ENCODE results near the gene CAMTA1.

Gene CAMTA1

GRCh38 chr1:7015022-7015421 lies 229.8 kb downstream of the CAMTA1 start:
- no peaks in the 10 kb centered on the region for H3K36me3 ChIP-seq (ENCODE audit: control insufficient read depth in 1 of 2, insufficient read depth in 2 of 2, low read length in 2 of 2)
- H3K4me1 ChIP-seq (ENCODE audit: control insufficient read depth in 1 of 2, insufficient read depth in 2 of 2, low read length in 2 of 2) = no peaks in the 10 kb centered on the region
- no peak overlapping the region for H3K4me3 ChIP-seq (ENCODE audit: low read depth in 1 of 2, low read length in 2 of 2)
- H3K27ac ChIP-seq (ENCODE audit: low read length) = no peak overlapping the region
- H3K9me3 ChIP-seq (ENCODE audit: control insufficient read depth in 1 of 2, low read length in 2 of 2) = no peaks in the 10 kb centered on the region
- H3K27me3 ChIP-seq (ENCODE audit: low read depth, low read length) = no peaks in the 10 kb centered on the region

GRCh38 chr1:7018351-7018750 lies 233.1 kb downstream of the CAMTA1 start:
- H3K27me3 ChIP-seq (ENCODE audit: low read depth, low read length) = no peaks in the 10 kb centered on the region
- H3K4me1 ChIP-seq (ENCODE audit: control insufficient read depth in 1 of 2, insufficient read depth in 2 of 2, low read length in 2 of 2) = no peaks in the 10 kb centered on the region
- no peaks in the 10 kb centered on the region for H3K36me3 ChIP-seq (ENCODE audit: control insufficient read depth in 1 of 2, insufficient read depth in 2 of 2, low read length in 2 of 2)
- H3K27ac ChIP-seq (ENCODE audit: low read length) = no peak overlapping the region
- H3K4me3 ChIP-seq (ENCODE audit: low read depth in 1 of 2, low read length in 2 of 2) = no peak overlapping the region
- H3K9me3 ChIP-seq (ENCODE audit: control insufficient read depth in 1 of 2, low read length in 2 of 2) = no peaks in the 10 kb centered on the region

GRCh38 chr1:7018826-7019225 lies 233.6 kb downstream of the CAMTA1 start:
- Histone ChIP-seq H3K4me3 (ENCODE audit: low read depth in 1 of 2, low read length in 2 of 2) (no peak overlapping the region), H3K9me3 (ENCODE audit: control insufficient read depth in 1 of 2, low read length in 2 of 2) (no peaks in the 10 kb centered on the region), H3K27ac (ENCODE audit: low read length) (no peak overlapping the region), H3K27me3 (ENCODE audit: low read depth, low read length) (no peaks in the 10 kb centered on the region), H3K36me3 (ENCODE audit: control insufficient read depth in 1 of 2, insufficient read depth in 2 of 2, low read length in 2 of 2) (no peaks in the 10 kb centered on the region), H3K4me1 (ENCODE audit: control insufficient read depth in 1 of 2, insufficient read depth in 2 of 2, low read length in 2 of 2) (no peaks in the 10 kb centered on the region)

GRCh38 chr1:7019510-7019909 lies 234.3 kb downstream of the CAMTA1 start:
- H3K4me3 ChIP-seq (ENCODE audit: low read depth in 1 of 2, low read length in 2 of 2) = no peak overlapping the region

GRCh38 chr1:7022058-7022457 lies 236.8 kb downstream of the CAMTA1 start:
- H3K27ac ChIP-seq (ENCODE audit: low read length) = no peak overlapping the region
- no peaks in the 10 kb centered on the region for H3K9me3 ChIP-seq (ENCODE audit: control insufficient read depth in 1 of 2, low read length in 2 of 2)
- H3K27me3 ChIP-seq (ENCODE audit: low read depth, low read length) = no peaks in the 10 kb centered on the region
- no peaks in the 10 kb centered on the region for H3K4me1 ChIP-seq (ENCODE audit: control insufficient read depth in 1 of 2, insufficient read depth in 2 of 2, low read length in 2 of 2)
- no peak overlapping the region for H3K4me3 ChIP-seq (ENCODE audit: low read depth in 1 of 2, low read length in 2 of 2)
- H3K36me3 ChIP-seq (ENCODE audit: control insufficient read depth in 1 of 2, insufficient read depth in 2 of 2, low read length in 2 of 2) = no peaks in the 10 kb centered on the region

More at GRCh38 chr1:7019510-7019909, 234.3 kb downstream of the CAMTA1 start:
- H3K27ac ChIP-seq (ENCODE audit: low read length) = no peak overlapping the region
- H3K27me3 ChIP-seq (ENCODE audit: low read depth, low read length) = no peaks in the 10 kb centered on the region
- H3K4me1 ChIP-seq (ENCODE audit: control insufficient read depth in 1 of 2, insufficient read depth in 2 of 2, low read length in 2 of 2) = no peaks in the 10 kb centered on the region
- H3K9me3 ChIP-seq (ENCODE audit: control insufficient read depth in 1 of 2, low read length in 2 of 2) = no peaks in the 10 kb centered on the region
- H3K36me3 ChIP-seq (ENCODE audit: control insufficient read depth in 1 of 2, insufficient read depth in 2 of 2, low read length in 2 of 2) = no peaks in the 10 kb centered on the region

GRCh38 chr1:7025013-7025412 lies 239.8 kb downstream of the CAMTA1 start:
- Histone ChIP-seq H3K4me1 (ENCODE audit: control insufficient read depth in 1 of 2, insufficient read depth in 2 of 2, low read length in 2 of 2) (no peaks in the 10 kb centered on the region), H3K27ac (ENCODE audit: low read length) (no peak overlapping the region), H3K4me3 (ENCODE audit: low read depth in 1 of 2, low read length in 2 of 2) (no peak overlapping the region), H3K27me3 (ENCODE audit: low read depth, low read length) (no peaks in the 10 kb centered on the region), H3K36me3 (ENCODE audit: control insufficient read depth in 1 of 2, insufficient read depth in 2 of 2, low read length in 2 of 2) (no peaks in the 10 kb centered on the region), H3K9me3 (ENCODE audit: control insufficient read depth in 1 of 2, low read length in 2 of 2) (no peaks in the 10 kb centered on the region)

- Histone ChIP-seq H3K27ac (ENCODE audit: low read length) (no peak overlapping the region), H3K9me3 (ENCODE audit: control insufficient read depth in 1 of 2, low read length in 2 of 2) (no peaks in the 10 kb centered on the region), H3K36me3 (ENCODE audit: control insufficient read depth in 1 of 2, insufficient read depth in 2 of 2, low read length in 2 of 2) (no peaks in the 10 kb centered on the region), H3K4me1 (ENCODE audit: control insufficient read depth in 1 of 2, insufficient read depth in 2 of 2, low read length in 2 of 2) (no peaks in the 10 kb centered on the region), H3K27me3 (ENCODE audit: low read depth, low read length) (no peaks in the 10 kb centered on the region), H3K4me3 (ENCODE audit: low read depth in 1 of 2, low read length in 2 of 2) (no peak overlapping the region)
These were observed 240.9 kb downstream of the CAMTA1 start for GRCh38 chr1:7026169-7026568.

GRCh38 chr1:7032992-7033391 lies 247.7 kb downstream of the CAMTA1 start:
- Histone ChIP-seq H3K27ac (ENCODE audit: low read length) (no peak overlapping the region), H3K27me3 (ENCODE audit: low read depth, low read length) (no peaks in the 10 kb centered on the region), H3K9me3 (ENCODE audit: control insufficient read depth in 1 of 2, low read length in 2 of 2) (peaks cover 0 to 6% of the 10 kb centered on the region in 2 donors), H3K36me3 (ENCODE audit: control insufficient read depth in 1 of 2, insufficient read depth in 2 of 2, low read length in 2 of 2) (no peaks in the 10 kb centered on the region), H3K4me1 (ENCODE audit: control insufficient read depth in 1 of 2, insufficient read depth in 2 of 2, low read length in 2 of 2) (no peaks in the 10 kb centered on the region), H3K4me3 (ENCODE audit: low read depth in 1 of 2, low read length in 2 of 2) (no peak overlapping the region)

- Histone ChIP-seq H3K4me1 (ENCODE audit: control insufficient read depth in 1 of 2, insufficient read depth in 2 of 2, low read length in 2 of 2) (no peaks in the 10 kb centered on the region), H3K27me3 (ENCODE audit: low read depth, low read length) (no peaks in the 10 kb centered on the region), H3K9me3 (ENCODE audit: control insufficient read depth in 1 of 2, low read length in 2 of 2) (peaks cover 0 to 6% of the 10 kb centered on the region in 2 donors), H3K4me3 (ENCODE audit: low read depth in 1 of 2, low read length in 2 of 2) (no peak overlapping the region), H3K36me3 (ENCODE audit: control insufficient read depth in 1 of 2, insufficient read depth in 2 of 2, low read length in 2 of 2) (no peaks in the 10 kb centered on the region), H3K27ac (ENCODE audit: low read length) (no peak overlapping the region)
These were observed 251.1 kb downstream of the CAMTA1 start for GRCh38 chr1:7036386-7036785.

GRCh38 chr1:7039590-7040220 lies 254.5 kb downstream of the CAMTA1 start:
- Histone ChIP-seq H3K27ac (ENCODE audit: low read length) (no peak overlapping the region), H3K4me3 (ENCODE audit: low read depth in 1 of 2, low read length in 2 of 2) (no peak overlapping the region), H3K4me1 (ENCODE audit: control insufficient read depth in 1 of 2, insufficient read depth in 2 of 2, low read length in 2 of 2) (no peaks in the 10 kb centered on the region), H3K27me3 (ENCODE audit: low read depth, low read length) (no peaks in the 10 kb centered on the region), H3K9me3 (ENCODE audit: control insufficient read depth in 1 of 2, low read length in 2 of 2) (no peaks in the 10 kb centered on the region), H3K36me3 (ENCODE audit: control insufficient read depth in 1 of 2, insufficient read depth in 2 of 2, low read length in 2 of 2) (no peaks in the 10 kb centered on the region)

GRCh38 chr1:7040969-7041695 lies 255.9 kb downstream of the CAMTA1 start:
- H3K27ac ChIP-seq (ENCODE audit: low read length) = no peak overlapping the region
- no peaks in the 10 kb centered on the region for H3K9me3 ChIP-seq (ENCODE audit: control insufficient read depth in 1 of 2, low read length in 2 of 2)
- no peaks in the 10 kb centered on the region for H3K27me3 ChIP-seq (ENCODE audit: low read depth, low read length)
- no peak overlapping the region for H3K4me3 ChIP-seq (ENCODE audit: low read depth in 1 of 2, low read length in 2 of 2)
- no peaks in the 10 kb centered on the region for H3K36me3 ChIP-seq (ENCODE audit: control insufficient read depth in 1 of 2, insufficient read depth in 2 of 2, low read length in 2 of 2)
- no peaks in the 10 kb centered on the region for H3K4me1 ChIP-seq (ENCODE audit: control insufficient read depth in 1 of 2, insufficient read depth in 2 of 2, low read length in 2 of 2)

All from muscle layer of duodenum (tissue), 2 donors.